Fibroblast of pulmonary artery (primary cell): Measurements from ENCODE around the gene ZKSCAN8.
"Not testable (repeated sequence)": the region's sequence is repeated elsewhere in the genome, so short reads cannot be mapped to it uniquely, and the experiment has no call there.

Experiments used
- DNase-seq: peaks from one replicate; pipeline ENCODE4 v3.0.0-alpha.2; 2010; ENCODE audit warnings: low read depth
- H3K4me3 ChIP-seq: replicated peaks from 2 replicates; pipeline ENCODE4 v1.5.1; 2011; ENCODE audit warnings: low read depth, mild to moderate bottlenecking, control low read depth, low read length, moderate library complexity
- TF ChIP-seq, protein P1 (sequence below): IDR thresholded peaks from 2 replicates; pipeline ENCODE4 v1.5.1; 2011; ENCODE audit warnings: mild to moderate bottlenecking, control low read depth, low read length, inconsistent platforms; ENCODE audit errors: missing control alignments

ZKSCAN8 gene

DNA sequence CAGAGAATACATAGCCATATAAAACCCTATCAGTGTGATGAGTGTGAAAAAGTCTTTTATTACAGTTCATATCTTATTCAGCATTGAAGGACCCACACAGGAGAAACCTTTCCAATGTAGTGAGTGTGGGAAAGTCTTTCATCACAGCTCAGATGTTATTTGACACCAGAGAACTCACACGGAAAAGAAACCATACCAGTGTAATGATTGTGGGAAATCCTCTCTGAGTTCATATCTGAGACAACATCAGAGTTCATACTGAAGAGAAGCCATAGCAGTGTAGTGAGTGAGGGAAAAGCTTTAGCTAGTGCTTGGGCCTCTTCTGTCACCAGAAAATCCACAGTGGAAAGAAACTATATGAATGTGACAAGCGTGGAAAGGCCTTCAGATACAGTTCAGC is 25.9 kb upstream of the ZKSCAN8 start:
- TF ChIP-seq, protein P1, sequence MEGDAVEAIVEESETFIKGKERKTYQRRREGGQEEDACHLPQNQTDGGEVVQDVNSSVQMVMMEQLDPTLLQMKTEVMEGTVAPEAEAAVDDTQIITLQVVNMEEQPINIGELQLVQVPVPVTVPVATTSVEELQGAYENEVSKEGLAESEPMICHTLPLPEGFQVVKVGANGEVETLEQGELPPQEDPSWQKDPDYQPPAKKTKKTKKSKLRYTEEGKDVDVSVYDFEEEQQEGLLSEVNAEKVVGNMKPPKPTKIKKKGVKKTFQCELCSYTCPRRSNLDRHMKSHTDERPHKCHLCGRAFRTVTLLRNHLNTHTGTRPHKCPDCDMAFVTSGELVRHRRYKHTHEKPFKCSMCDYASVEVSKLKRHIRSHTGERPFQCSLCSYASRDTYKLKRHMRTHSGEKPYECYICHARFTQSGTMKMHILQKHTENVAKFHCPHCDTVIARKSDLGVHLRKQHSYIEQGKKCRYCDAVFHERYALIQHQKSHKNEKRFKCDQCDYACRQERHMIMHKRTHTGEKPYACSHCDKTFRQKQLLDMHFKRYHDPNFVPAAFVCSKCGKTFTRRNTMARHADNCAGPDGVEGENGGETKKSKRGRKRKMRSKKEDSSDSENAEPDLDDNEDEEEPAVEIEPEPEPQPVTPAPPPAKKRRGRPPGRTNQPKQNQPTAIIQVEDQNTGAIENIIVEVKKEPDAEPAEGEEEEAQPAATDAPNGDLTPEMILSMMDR, result no peak
- no peak overlapping the region for H3K4me3 ChIP-seq

DNA sequence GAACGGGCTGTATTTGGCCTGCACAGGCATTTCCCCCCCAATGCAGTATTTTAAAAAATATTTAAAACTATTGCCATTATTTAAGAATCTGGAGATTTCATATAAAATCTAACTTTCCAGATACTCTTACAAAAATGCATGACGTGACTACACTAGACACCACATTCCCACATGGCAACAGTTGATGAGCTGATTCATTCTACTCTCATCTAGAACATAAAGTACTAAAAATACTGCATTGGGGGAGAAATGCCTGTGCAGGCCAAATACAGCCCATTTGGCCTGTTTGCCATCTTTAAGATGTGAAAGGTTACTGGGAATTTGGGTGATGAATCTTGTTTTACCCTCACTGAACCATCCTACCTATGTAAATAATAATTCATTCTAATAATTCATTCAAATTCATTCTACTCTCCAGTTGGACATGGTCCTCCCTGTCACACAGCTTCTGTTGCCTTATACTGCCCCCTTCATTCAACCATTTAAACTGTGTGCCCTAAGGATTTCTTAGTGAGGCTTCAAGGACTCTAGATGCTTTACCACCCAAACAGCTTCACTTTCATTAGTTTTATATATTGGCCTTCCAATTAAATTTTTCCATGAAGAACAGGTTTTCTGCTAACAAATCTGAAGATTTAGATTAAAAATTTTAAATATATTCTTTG is 24.2 kb upstream of the ZKSCAN8 start:
- DNase-seq, result no peak
- no peak overlapping the region for H3K4me3 ChIP-seq
- TF ChIP-seq, protein P1, result no peak

More for the DNA sequence above, 25.9 kb upstream of the ZKSCAN8 start:
- DNase-seq, result no peak

- DNase-seq, result no peak
- H3K4me3 ChIP-seq, result no peak overlapping the region
- TF ChIP-seq, protein P1, result no peak
These were observed 23.5 kb upstream of the ZKSCAN8 start for GRCh38 chr6:28118217-28118616.

DNA sequence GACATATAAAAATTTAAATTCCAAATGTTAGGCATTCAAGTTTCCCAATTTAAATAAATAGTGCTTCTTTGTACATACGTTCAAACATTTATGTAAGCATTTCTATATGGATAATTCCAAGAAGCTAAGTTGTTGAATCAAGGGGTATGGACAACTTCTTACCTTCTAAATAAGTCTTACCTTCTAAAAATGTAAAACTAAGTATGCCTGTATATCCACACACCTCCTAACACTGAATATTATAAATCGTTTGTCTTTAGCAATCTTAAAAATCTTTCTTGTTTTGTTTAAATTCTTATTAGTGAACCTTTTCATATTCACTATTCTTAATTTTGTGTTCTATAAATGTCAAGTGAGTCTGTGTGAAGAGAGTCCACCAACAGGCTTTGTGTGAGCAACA is 19.8 kb upstream of the ZKSCAN8 start:
- TF ChIP-seq, protein P1, result no peak
- H3K4me3 ChIP-seq, result no peak overlapping the region
- DNase-seq, result no peak

- not testable (repeated sequence) for H3K4me3 ChIP-seq, DNase-seq
These were observed 19.4 kb upstream of the ZKSCAN8 start for GRCh38 chr6:28122283-28122682.

DNA sequence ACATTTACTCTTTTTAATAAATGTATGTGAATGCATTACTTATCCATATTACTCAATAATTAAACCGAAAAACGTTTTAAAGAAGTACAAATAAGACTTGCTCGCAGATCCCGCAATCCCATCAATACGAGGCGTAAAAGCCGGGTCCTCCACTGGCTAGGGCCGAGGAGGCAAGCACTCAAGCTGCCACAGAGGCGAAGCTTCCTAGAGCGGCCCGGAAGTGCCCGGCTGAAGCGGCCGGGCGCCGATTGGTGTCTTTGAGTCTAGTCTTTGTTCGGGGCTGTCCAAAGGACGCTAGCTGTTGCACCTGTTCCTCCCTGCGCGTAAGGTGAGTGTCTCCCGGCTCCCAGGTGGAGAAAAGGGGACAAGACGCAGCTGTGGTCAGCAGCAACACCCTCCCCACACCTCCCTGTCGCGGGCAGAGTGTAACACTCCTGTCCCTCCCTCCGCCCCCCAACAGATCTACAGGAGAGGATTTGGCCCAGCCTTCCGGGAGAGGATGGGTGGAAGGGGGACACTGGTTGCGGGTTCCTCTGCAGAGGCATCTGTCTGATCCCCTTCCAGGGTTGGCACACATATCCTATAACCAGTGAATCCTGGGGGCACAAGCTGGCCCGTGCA is 17.2 kb upstream of the ZKSCAN8 start, which contains the start of gene ZSCAN16:
Gene ZSCAN16, plus strand, starts transcription at position 260 of the 621 bp plus-strand sequence. CDS start 835 bp downstream, outside the sequence.
- DNase-seq, result peak; percentile 87
- H3K4me3 ChIP-seq, result peak within 1 kb of the TSS; percentile 61
- TF ChIP-seq, protein P1, result no peak

DNA sequence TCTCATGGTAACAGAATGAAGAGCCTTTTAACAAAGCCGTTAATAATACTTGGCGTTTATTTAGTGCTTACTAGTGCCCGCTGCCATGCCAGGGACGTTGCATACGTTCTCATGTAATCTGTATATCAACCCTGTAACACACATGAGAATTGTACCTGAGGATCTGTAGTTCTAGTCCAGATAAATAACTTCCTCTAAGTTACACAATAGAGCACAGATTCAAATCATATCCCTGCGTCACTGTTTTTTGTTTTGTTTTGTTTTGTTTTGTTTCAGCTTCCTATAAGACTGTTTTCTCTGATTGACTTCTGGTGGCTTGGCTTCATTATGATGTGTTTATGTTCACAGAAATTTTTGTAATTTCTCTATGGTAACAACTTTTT is 16.7 kb upstream of the ZKSCAN8 start:
- TF ChIP-seq, protein P1, result no peak
- DNase-seq, result no peak
- peak overlapping the region; percentile 61 for H3K4me3 ChIP-seq
